RWPE1 (cell line): ENCODE measurements around the gene OR10S1.

Experiments
- CTCF ChIA-PET: fragments of 350-600 bp; sonication (Branson Sonifier 250); formaldehyde crosslinking; extraction: SDS; loops from one replicate; lab custom pipeline; 2021; lab: Yijun Ruan, JAX
- POLR2A ChIA-PET: fragments of 400-600 bp; formaldehyde crosslinking; extraction: SDS; loops from one replicate; lab custom pipeline; 2020; ENCODE audit warnings: antibody characterized with exemption; ENCODE audit not compliant: low non-redundant PET; lab: Yijun Ruan, JAX
- DNase-seq: peaks from one replicate; pipeline ENCODE4 v3.0.0; 2012; ENCODE audit warnings: low spot score
- H3K27ac ChIP-seq: fragments of 450-650 bp; 2 replicates; pipeline ENCODE4 v1.5.1; 2017
- TF ChIP-seq, protein P1 (sequence below): fragments of 450-650 bp; conservative IDR thresholded peaks from 2 replicates; pipeline ENCODE4 v1.5.1; 2017; ENCODE audit warnings: low read depth, mild to moderate bottlenecking

OR10S1 gene

DNA sequence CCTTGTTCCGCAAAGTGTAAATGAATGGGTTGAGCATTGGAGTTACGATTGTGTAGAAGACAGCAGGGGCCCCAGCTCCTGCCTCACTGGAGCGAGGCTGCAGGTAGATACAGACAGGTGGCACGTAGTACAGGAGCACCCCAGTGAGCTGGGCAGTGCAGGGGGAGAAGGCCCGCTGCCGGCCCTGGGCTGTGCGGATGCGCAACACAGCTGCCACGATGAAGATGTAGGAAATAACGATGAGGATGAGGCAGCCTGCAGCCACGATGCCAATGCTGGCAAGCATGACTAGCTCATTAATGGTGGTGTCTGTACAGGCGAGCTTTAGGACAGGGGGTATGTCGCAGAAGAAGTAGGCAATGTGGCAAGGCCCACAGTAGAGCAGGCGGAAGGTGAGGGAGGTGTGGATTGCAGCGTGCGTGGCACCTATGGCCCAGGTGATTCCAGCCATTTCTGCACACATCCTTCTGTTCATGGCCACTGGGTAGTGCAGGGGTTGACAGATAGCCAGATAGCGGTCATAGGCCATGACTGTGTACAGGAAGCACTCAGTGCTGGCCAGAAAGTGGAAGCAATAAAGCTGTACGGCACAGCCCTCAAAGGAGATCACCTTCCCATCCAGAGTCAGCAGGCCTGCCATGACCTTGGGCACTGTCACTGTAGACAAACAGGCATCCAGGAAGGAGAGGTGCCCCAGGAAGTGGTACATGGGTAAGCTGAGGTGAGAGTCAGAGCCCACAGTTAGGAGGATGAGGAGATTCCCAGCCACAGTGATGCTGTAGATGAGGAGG, 616 bp downstream of the OR10S1 start:
- TF ChIP-seq, protein P1, sequence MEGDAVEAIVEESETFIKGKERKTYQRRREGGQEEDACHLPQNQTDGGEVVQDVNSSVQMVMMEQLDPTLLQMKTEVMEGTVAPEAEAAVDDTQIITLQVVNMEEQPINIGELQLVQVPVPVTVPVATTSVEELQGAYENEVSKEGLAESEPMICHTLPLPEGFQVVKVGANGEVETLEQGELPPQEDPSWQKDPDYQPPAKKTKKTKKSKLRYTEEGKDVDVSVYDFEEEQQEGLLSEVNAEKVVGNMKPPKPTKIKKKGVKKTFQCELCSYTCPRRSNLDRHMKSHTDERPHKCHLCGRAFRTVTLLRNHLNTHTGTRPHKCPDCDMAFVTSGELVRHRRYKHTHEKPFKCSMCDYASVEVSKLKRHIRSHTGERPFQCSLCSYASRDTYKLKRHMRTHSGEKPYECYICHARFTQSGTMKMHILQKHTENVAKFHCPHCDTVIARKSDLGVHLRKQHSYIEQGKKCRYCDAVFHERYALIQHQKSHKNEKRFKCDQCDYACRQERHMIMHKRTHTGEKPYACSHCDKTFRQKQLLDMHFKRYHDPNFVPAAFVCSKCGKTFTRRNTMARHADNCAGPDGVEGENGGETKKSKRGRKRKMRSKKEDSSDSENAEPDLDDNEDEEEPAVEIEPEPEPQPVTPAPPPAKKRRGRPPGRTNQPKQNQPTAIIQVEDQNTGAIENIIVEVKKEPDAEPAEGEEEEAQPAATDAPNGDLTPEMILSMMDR: no peak
- CTCF ChIA-PET: no interaction called here
- no peak for DNase-seq
- POLR2A ChIA-PET: no interaction called here
- peak overlapping the region; percentile 36 for H3K27ac ChIP-seq

- no peak overlapping the region for H3K27ac ChIP-seq
- ChIA-PET CTCF (interaction anchor here (0.7 kb wide), 1 partner anchor 95 kb away, joined by 3 read pairs; no protein-coding TSS in a partner anchor), POLR2A (no interaction called here)
- DNase-seq: peak; percentile 84
- TF ChIP-seq, protein P1: no peak
These were observed 3.8 kb downstream of the OR10S1 start for GRCh38 chr11:123973816-123974215.

- TF ChIP-seq, protein P1: no peak
- ChIA-PET CTCF (no interaction called here), POLR2A (no interaction called here)
- H3K27ac ChIP-seq: no peak overlapping the region
- no peak for DNase-seq
These were observed 20.8 kb downstream of the OR10S1 start for GRCh38 chr11:123956752-123957151.

- POLR2A ChIA-PET: no interaction called here
- CTCF ChIA-PET: interaction anchor here (0.6 kb wide), 1 partner anchor 16 kb away, joined by 3 read pairs; no protein-coding TSS in a partner anchor
- no peak for DNase-seq
- TF ChIP-seq, protein P1: no peak
- H3K27ac ChIP-seq: no peak overlapping the region
These were observed 32.4 kb downstream of the OR10S1 start for GRCh38 chr11:123945132-123945531.

- ChIA-PET POLR2A (no interaction called here), CTCF (no interaction called here)
- H3K27ac ChIP-seq: no peak within 1 kb of the TSS
- TF ChIP-seq, protein P1: no peak
- no peak for DNase-seq
These were observed 33.8 kb downstream of the OR10S1 start, which contains the start of gene OR6T1 for GRCh38 chr11:123943738-123944137. TSS of gene OR6T1 (minus strand) at chr11:123943838. CDS start at chr11:123943838, 0 bp downstream.

GRCh38 chr11:123942413-123942812, 35.2 kb downstream of the OR10S1 start:
- no peak for DNase-seq
- POLR2A ChIA-PET: no interaction called here
- H3K27ac ChIP-seq: no peak overlapping the region
- TF ChIP-seq, protein P1: no peak
- CTCF ChIA-PET: no interaction called here
